ENCODE data around the gene ZNF407. TPM values are rescaled to one million over a fixed set of nuclear protein-coding genes. Genes with fewer than 3 reads are reported as not detected.
A peak's percentile ranks its signal among the peaks of the same experiment; 100 is the strongest.

The ZNF407 gene
- total RNA-seq, 1 donor from 2014 or later: 16.1 TPM

GRCh38 chr18:74617486-74617885, 19.8 kb downstream of the ZNF407 start:
- Histone ChIP-seq H3K4me3 (no peak overlapping the region), H3K27ac (no peak overlapping the region), H3K36me3 (no peaks in the 10 kb centered on the region), H3K4me1 (no peaks in the 10 kb centered on the region), H3K27me3 (ENCODE audit: low read depth) (no peaks in the 10 kb centered on the region), H3K9me3 (no peaks in the 10 kb centered on the region)
- no peak for TF ChIP-seq CTCF (IDR thresholded peaks at IDR 0.05)
- intact Hi-C loops (cut with DNase I): no loop called here
- ATAC-seq: no peak
- no peak for DNase-seq

- no peak for DNase-seq
- no peaks in the 10 kb centered on the region for H3K36me3 ChIP-seq
- no peak overlapping the region for H3K4me3 ChIP-seq
- no peak overlapping the region for H3K27ac ChIP-seq
- ATAC-seq: no peak
- TF ChIP-seq CTCF (IDR thresholded peaks at IDR 0.05): no peak
- intact Hi-C loops (cut with DNase I): no loop called here
- H3K4me1 ChIP-seq: no peaks in the 10 kb centered on the region
- no peaks in the 10 kb centered on the region for H3K27me3 ChIP-seq (ENCODE audit: low read depth)
- no peaks in the 10 kb centered on the region for H3K9me3 ChIP-seq
Observed at GRCh38 chr18:74622072-74622471, 24.4 kb downstream of the ZNF407 start.

- Histone ChIP-seq H3K27ac (no peak overlapping the region), H3K36me3 (no peaks in the 10 kb centered on the region), H3K27me3 (ENCODE audit: low read depth) (no peaks in the 10 kb centered on the region), H3K4me3 (no peak overlapping the region), H3K9me3 (no peaks in the 10 kb centered on the region), H3K4me1 (no peaks in the 10 kb centered on the region)
- DNase-seq (no peak), ATAC-seq (peak in 1 of 2 donors; percentile 19)
- intact Hi-C loops (cut with DNase I): no loop called here
- TF ChIP-seq CTCF (IDR thresholded peaks at IDR 0.05): peak; percentile 24
Observed at GRCh38 chr18:74623047-74623816, 25.6 kb downstream of the ZNF407 start.

- Histone ChIP-seq H3K4me1 (no peaks in the 10 kb centered on the region), H3K27ac (no peak overlapping the region), H3K9me3 (no peaks in the 10 kb centered on the region), H3K36me3 (no peaks in the 10 kb centered on the region), H3K27me3 (ENCODE audit: low read depth) (no peaks in the 10 kb centered on the region), H3K4me3 (no peak overlapping the region)
- DNase-seq: no peak
- intact Hi-C loops (cut with DNase I): no loop called here
- no peak for TF ChIP-seq CTCF (IDR thresholded peaks at IDR 0.05)
- no peak for ATAC-seq
Observed at GRCh38 chr18:74624466-74624865, 26.8 kb downstream of the ZNF407 start.

- Histone ChIP-seq H3K27ac (no peak overlapping the region), H3K9me3 (no peaks in the 10 kb centered on the region), H3K36me3 (no peaks in the 10 kb centered on the region), H3K4me1 (no peaks in the 10 kb centered on the region), H3K27me3 (ENCODE audit: low read depth) (no peaks in the 10 kb centered on the region), H3K4me3 (no peak overlapping the region)
- intact Hi-C loops (cut with DNase I): no loop called here
- DNase-seq (no peak), ATAC-seq (no peak)
- no peak for TF ChIP-seq CTCF (IDR thresholded peaks at IDR 0.05)
Observed at GRCh38 chr18:74625157-74625556, 27.5 kb downstream of the ZNF407 start.
